COLO668 (cell line): ENCODE measurements around the gene LYPD6B.

Experiments used
- DNase-seq: peaks from one replicate; lab custom pipeline; 2025; ENCODE audit not compliant: unreplicated experiment; lab: John Stamatoyannopoulos, UW

The LYPD6B gene

GRCh38 chr2:149068996-149069888 is 30.7 kb downstream of the LYPD6B start:
- no peak for DNase-seq

GRCh38 chr2:149070681-149071320 is 32.3 kb downstream of the LYPD6B start:
- no peak for DNase-seq

GRCh38 chr2:149075105-149075504 is 36.6 kb downstream of the LYPD6B start:
- no peak for DNase-seq

- DNase-seq, result no peak
Measured at GRCh38 chr2:149075853-149076252, 37.4 kb downstream of the LYPD6B start.

GRCh38 chr2:149076863-149077412 is 38.4 kb downstream of the LYPD6B start:
- no peak for DNase-seq

- DNase-seq, result no peak
Measured at GRCh38 chr2:149077861-149078260, 39.4 kb downstream of the LYPD6B start.

- DNase-seq, result no peak
Measured at GRCh38 chr2:149080099-149080498, 41.6 kb downstream of the LYPD6B start.

GRCh38 chr2:149080971-149081370 is 42.5 kb downstream of the LYPD6B start:
- DNase-seq, result no peak

GRCh38 chr2:149082079-149082478 is 43.6 kb downstream of the LYPD6B start:
- DNase-seq, result no peak

- peak; percentile 76 for DNase-seq
Measured at GRCh38 chr2:149082735-149083134, 44.2 kb downstream of the LYPD6B start.

GRCh38 chr2:149084924-149085795 is 46.7 kb downstream of the LYPD6B start:
- DNase-seq, result no peak

- DNase-seq, result no peak
Measured at GRCh38 chr2:149087751-149088150, 49.3 kb downstream of the LYPD6B start.

- no peak for DNase-seq
Measured at GRCh38 chr2:149089068-149089467, 50.6 kb downstream of the LYPD6B start.

- DNase-seq, result no peak
Measured at GRCh38 chr2:149090706-149091105, 52.2 kb downstream of the LYPD6B start.

GRCh38 chr2:149093579-149093978 is 55.1 kb downstream of the LYPD6B start:
- no peak for DNase-seq

- DNase-seq, result no peak
Measured at GRCh38 chr2:149094217-149095015, 55.9 kb downstream of the LYPD6B start.

- no peak for DNase-seq
Measured at GRCh38 chr2:149098701-149099100, 60.2 kb downstream of the LYPD6B start.

GRCh38 chr2:149099298-149099697 is 60.8 kb downstream of the LYPD6B start:
- no peak for DNase-seq

GRCh38 chr2:149100739-149101699 is 62.5 kb downstream of the LYPD6B start:
- no peak for DNase-seq
